NAMALWA (cell line): ENCODE data around the gene RPL27A.

Experiments
- DNase-seq: peaks from one replicate; pipeline ENCODE4 v3.0.0-alpha.2; 2015; ENCODE audit warnings: low spot score

RPL27A gene

DNA sequence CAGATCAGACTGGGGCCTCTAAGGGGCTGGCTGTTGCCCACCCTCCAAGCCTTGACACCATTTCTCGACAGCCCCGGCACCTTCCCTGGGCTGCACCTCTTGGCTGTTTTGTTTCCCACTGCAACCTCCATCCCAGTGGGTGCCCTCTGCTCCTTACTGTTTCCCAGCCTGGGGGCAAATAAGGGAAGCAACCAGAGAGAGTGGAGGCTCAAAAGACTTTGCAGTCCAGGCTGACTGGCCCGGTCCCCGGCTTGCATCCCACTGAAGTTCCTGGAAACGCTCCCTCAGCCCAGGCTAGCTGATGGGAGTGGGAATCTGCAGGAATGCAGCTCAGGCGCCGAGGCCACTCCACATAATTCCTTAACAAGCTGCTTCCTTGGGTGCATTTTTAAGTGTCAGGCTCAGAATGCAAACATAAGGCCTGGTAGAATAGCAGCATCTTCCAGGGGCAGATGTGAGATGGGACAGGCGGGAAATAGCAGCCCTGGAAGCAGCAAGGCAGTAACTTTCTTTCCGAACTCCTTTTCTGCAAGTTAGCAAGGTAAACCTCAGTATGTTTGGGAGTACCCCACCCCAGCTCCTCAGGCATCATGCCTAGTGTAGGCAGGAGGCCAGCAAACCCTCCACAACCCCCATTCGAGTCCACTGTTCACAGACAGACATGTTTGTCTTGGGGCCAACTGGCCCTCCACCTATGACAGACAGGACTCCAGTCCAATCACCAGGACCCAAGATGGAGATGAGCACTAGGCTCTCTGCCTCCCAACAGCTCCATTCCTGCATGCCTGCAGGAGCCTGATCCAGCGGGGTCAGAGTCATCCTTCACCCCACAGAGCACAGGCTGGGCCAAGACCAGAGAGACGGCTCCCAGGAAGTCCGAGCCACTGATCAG lies 39.3 kb downstream of the RPL27A start:
- DNase-seq, result no peak

DNA sequence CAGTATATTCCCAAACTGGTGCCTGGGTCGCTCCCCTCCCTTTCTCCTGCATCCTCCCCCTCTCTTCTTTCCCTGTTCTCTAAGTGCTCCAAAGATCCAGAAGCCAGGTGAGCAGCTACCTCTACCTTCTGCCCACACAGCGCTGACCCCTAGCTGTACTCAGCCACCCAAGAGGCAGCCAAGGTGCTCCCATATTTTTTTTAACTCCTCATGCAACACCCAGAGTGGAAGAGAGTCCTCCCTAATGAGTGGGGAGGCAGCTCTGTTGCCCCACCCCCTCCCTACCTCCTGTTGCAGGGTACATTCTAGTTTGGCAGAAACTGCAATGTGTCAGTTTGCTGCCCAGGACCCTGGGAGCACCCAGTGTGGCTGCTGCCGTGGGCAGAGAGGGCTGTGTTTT lies 40.2 kb downstream of the RPL27A start:
- no peak for DNase-seq

DNA sequence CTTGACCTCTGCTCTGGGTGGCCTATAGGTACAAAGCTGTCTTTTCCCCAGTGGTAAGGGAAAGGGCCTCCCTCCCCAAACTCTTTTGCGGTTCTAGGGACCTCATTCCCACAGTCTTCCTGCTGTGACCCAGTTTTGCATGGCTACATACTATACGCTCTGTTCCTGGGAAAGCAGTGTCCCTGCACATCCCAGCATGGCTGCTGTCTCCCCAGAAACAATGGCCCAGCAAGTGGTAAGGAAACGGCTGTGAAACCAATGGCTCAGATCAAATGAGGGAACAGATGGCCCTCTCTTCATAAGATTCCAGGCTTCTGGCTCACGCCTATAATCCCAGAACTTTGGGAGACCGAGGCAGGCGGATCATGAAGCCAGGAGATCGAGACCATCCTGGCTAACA lies 41.1 kb downstream of the RPL27A start:
- no peak for DNase-seq

- no peak for DNase-seq
These were observed 42.1 kb downstream of the RPL27A start for GRCh38 chr11:8724682-8725081.

DNA sequence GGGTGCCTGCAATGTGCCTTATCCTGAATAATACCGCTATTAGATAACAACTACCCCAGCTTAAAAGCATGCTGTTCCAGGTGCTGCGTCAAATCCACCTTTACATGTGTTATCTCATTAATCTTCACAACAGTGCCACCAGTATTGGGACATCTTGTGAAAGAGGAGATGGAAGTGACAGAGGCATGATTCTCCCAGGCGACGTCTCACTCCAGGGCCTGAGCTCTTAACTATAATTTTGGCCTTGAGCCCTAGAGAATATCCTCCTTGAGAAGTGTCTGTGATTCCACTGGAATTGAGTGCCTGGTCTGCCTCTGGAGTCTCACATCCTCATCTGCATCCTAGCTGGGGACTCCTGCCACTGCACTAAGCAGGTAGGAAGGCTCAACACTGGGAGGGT lies 43.8 kb downstream of the RPL27A start:
- no peak for DNase-seq

DNA sequence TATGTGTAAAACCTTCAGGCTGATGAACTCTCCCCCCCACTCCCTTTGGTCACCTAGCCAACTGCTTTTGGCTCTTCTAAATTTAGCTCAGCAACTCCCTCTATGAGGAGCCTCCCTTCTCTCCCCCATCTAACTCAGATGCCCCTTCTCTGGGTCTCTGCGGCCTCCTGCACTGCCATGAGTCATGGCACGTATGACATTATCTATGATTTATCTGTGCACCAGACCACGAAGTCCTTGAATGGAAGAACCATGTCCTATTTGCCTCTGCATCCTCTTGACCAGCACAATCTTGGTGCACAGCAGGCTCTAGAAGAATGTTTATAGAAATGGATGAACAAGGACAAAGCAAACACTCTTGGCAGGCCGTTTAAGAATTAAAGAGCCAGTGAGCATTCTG lies 46.0 kb downstream of the RPL27A start:
- no peak for DNase-seq

- DNase-seq, result no peak
These were observed 46.5 kb downstream of the RPL27A start for GRCh38 chr11:8729067-8729466.

DNA sequence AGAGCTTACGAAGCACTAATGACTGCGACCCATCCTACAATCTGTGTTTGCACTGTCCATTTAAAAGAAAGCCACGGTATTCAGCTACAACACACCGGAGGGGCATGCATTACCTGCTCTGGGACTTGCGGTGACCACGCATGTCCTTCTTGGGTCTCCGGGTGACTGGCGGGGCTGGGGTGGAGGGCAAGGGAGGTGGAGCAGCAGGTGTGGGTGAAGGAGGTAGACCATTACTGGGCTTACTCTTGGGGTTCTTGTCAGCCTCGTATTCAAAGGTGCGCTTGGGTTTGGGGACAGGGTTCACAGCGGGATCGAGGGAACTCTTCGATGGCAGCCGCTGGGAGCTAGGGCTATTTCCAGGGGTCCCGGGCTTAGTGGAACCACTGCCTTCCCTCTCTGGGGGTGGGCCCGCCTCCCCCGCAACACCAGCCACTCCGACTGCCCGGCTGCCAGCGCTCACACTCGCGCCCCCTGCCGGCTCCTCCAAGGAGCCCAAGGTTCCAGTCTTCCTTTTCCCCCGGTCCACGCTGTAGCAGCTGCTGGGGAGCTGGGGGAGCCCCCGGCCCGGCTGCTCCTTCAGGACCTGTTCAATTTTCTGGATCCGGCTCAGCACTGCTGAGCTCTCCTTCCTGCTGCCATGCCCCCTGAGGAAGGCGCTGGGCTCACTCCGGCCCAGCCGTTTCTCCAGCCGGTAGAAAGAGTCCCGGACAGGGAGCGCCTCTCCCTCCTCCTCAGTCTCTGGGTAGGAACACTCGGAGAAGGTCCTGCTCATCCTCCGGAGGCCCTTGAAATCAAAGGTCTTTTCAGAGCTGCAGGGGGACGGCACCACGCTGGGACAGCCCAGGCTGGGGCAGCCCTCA lies 47.5 kb downstream of the RPL27A start:
- DNase-seq, result no peak

DNA sequence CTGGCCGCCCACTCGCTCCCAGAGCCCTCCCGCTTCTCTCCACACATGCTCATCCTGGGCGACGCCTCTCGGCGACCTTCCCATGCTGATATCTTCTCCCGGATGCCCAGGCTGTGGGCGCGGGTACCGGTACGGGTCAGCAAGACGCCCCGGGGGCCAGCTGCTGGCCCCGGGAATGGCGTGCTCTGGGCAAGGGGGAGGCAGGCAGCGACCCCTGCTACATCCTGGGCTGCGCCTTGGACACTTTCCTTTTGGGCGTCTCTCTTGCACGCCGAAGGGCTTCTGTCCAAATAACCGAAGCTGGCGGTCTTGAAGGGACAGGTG lies 48.1 kb downstream of the RPL27A start:
- DNase-seq, result no peak

- peak; percentile 38 for DNase-seq
These were observed 49.2 kb downstream of the RPL27A start for GRCh38 chr11:8731647-8732323.

DNA sequence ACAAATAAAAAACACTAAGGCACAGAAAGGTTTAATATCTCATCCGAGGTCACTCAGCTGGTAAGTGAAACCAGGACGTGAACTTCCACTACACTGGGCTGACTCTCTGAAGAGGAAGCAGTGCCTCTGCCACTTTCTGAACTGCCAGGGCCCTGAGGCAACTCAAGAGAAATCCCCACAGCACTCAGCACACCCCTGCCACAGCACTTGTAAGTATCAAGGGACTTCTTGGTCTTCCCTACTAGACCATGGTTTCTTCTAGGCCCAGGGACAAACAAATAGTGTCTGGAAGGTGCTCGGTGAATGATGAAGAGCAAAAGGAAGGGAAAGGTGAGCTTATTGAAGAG lies 49.7 kb downstream of the RPL27A start:
- DNase-seq, result peak; percentile 29

DNA sequence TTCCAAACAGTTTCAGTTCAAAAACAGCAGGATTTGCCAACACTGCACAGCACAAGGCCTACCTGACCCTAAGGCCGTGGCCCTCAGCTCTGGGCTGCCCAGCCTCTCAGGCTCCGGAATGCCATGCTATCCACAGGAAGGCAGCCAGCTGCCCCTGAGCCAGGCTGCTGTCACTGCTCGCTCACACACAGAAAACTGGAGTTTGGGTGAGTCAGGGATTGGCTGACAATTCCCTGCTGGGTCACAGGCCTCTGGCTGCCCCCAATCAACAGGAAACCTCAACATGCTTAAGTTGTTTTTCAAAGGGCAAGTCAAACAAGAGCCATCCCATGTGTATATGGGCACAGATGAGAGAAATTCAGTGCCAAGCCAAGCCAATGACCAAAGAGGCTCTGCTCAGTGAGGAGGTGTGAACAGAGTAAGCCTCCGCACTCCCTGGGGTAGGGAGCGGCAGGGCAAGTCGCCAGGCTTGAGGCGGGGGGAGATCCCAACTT lies 50.2 kb downstream of the RPL27A start:
- no peak for DNase-seq

- DNase-seq, result no peak
These were observed 51.3 kb downstream of the RPL27A start for GRCh38 chr11:8733852-8734251.

GRCh38 chr11:8735094-8735493 lies 52.5 kb downstream of the RPL27A start:
- no peak for DNase-seq

- DNase-seq, result no peak
These were observed 56.8 kb downstream of the RPL27A start for GRCh38 chr11:8739309-8739793.
